Vagina (tissue), 2 donors: ENCODE results near the gene ATXN2L.

Experiments used
- CTCF ChIP-seq, 3 experiments: fragments of 450-650 bp in 2 of 3; fragments of 200-600 bp in 1 of 3; sonication (generic) in 1 of 3; IDR thresholded peaks; one replicate each; pipeline ENCODE4 v1.5.1; 2017 to 2019; ENCODE audit warnings: antibody characterized with exemption in 3 of 3, mild to moderate bottlenecking in 2 of 3, moderate library complexity in 2 of 3
- POLR2A ChIP-seq, 2 donors: fragments of 450-650 bp; IDR thresholded peaks; one replicate each; pipeline ENCODE4 v1.6.1; 2017; ENCODE audit warnings: antibody characterized with exemption in 2 of 2, mild to moderate bottlenecking in 2 of 2, moderate library complexity in 2 of 2
- POLR2AphosphoS5 ChIP-seq, 2 donors: sonication (generic); formaldehyde crosslinking; IDR thresholded peaks; one replicate each; pipeline ENCODE4 v1.9.0; 2017; ENCODE audit warnings: antibody characterized with exemption in 2 of 2, mild to moderate bottlenecking in 2 of 2, low read depth in 1 of 2; ENCODE audit not compliant: insufficient read depth in 1 of 2

- TF ChIP-seq CTCF (IDR thresholded peaks at IDR 0.05) = no peak
- TF ChIP-seq POLR2A (IDR thresholded peaks at IDR 0.05) = no peak
- no peak for TF ChIP-seq POLR2AphosphoS5 (IDR thresholded peaks at IDR 0.05; ENCODE audit: insufficient read depth in 1 of 2, low read depth in 1 of 2)
Observed at GRCh38 chr16:28865722-28866453, 43.1 kb downstream of the ATXN2L start.
